ENCODE measurements around the gene SYT9.

Gene SYT9

GRCh38 chr11:7495882-7496551 lies 244.3 kb downstream of the SYT9 start:
- TF ChIP-seq CTCF (IDR thresholded peaks at IDR 0.05): no peak

- TF ChIP-seq CTCF (IDR thresholded peaks at IDR 0.05): no peak
Observed at GRCh38 chr11:7498193-7498592, 246.5 kb downstream of the SYT9 start.

- no peak for TF ChIP-seq CTCF (IDR thresholded peaks at IDR 0.05)
Observed at GRCh38 chr11:7499081-7499480, 247.4 kb downstream of the SYT9 start.

GRCh38 chr11:7500251-7500650 lies 248.5 kb downstream of the SYT9 start:
- no peak for TF ChIP-seq CTCF (IDR thresholded peaks at IDR 0.05)

- TF ChIP-seq CTCF (IDR thresholded peaks at IDR 0.05): no peak
Observed at GRCh38 chr11:7501251-7501650, 249.5 kb downstream of the SYT9 start.

- TF ChIP-seq CTCF (IDR thresholded peaks at IDR 0.05): no peak
Observed at GRCh38 chr11:7501894-7502293, 250.2 kb downstream of the SYT9 start.

GRCh38 chr11:7506243-7506642 lies 254.5 kb downstream of the SYT9 start:
- no peak for TF ChIP-seq CTCF (IDR thresholded peaks at IDR 0.05)

- TF ChIP-seq CTCF (IDR thresholded peaks at IDR 0.05): no peak
Observed at GRCh38 chr11:7508087-7508486, 256.4 kb downstream of the SYT9 start.

Measured in LNCAP (cell line).